CD4-positive, alpha-beta T cell treated with Interleukin-17A for 4 hours (primary cell): ENCODE data around the gene MBD3.
A peak's percentile ranks its signal among the peaks of the same experiment; 100 is the strongest.

ENCODE experiments used
- DNase-seq: peaks from one replicate; pipeline ENCODE4 v3.0.0-alpha.2; 2020; ENCODE audit warnings: mixed read lengths

MBD3 gene

GRCh38 chr19:1592024-1592754 is 476 bp downstream of the MBD3 start:
- peak; percentile 89 for DNase-seq

- DNase-seq = no peak
Measured at GRCh38 chr19:1591421-1592023, 1.1 kb downstream of the MBD3 start.

GRCh38 chr19:1590641-1591397 is 1.8 kb downstream of the MBD3 start:
- DNase-seq = peak; percentile 29

GRCh38 chr19:1587872-1588271 is 4.8 kb downstream of the MBD3 start:
- DNase-seq = no peak

GRCh38 chr19:1585243-1585580 is 7.5 kb downstream of the MBD3 start:
- DNase-seq = no peak

- DNase-seq = no peak
Measured at GRCh38 chr19:1584500-1585242, 8.0 kb downstream of the MBD3 start.

GRCh38 chr19:1582201-1582600 is 10.5 kb downstream of the MBD3 start:
- no peak for DNase-seq

GRCh38 chr19:1580957-1581356 is 11.7 kb downstream of the MBD3 start:
- DNase-seq = no peak

- DNase-seq = no peak
Measured at GRCh38 chr19:1580382-1580781, 12.3 kb downstream of the MBD3 start.

- DNase-seq = no peak
Measured at GRCh38 chr19:1579222-1579621, 13.4 kb downstream of the MBD3 start.

GRCh38 chr19:1577929-1578618 is 14.6 kb downstream of the MBD3 start:
- no peak for DNase-seq

GRCh38 chr19:1577090-1577928 is 15.4 kb downstream of the MBD3 start:
- DNase-seq = no peak

GRCh38 chr19:1576242-1577089 is 16.2 kb downstream of the MBD3 start:
- no peak for DNase-seq

GRCh38 chr19:1575323-1576241 is 17.1 kb downstream of the MBD3 start:
- DNase-seq = no peak

- DNase-seq = no peak
Measured at GRCh38 chr19:1574354-1575136, 18.1 kb downstream of the MBD3 start.

- DNase-seq = no peak
Measured at GRCh38 chr19:1572795-1573194, 19.9 kb downstream of the MBD3 start.

- no peak for DNase-seq
Measured at GRCh38 chr19:1571358-1571757, 21.3 kb downstream of the MBD3 start.

GRCh38 chr19:1570836-1571235 is 21.8 kb downstream of the MBD3 start:
- DNase-seq = no peak

- DNase-seq = no peak
Measured at GRCh38 chr19:1569997-1570396, 22.7 kb downstream of the MBD3 start.
